ENCODE results near the gene PCDH1. TPM values are rescaled to one million over a fixed set of nuclear protein-coding genes. Genes with fewer than 3 reads are reported as not detected.
A peak's percentile ranks its signal among the peaks of the same experiment; 100 is the strongest.

The PCDH1 gene
- total RNA-seq, 3 donors from 2014 or later: 75.1 to 159 (median 127) TPM

GRCh38 chr5:141828162-141828561 lies 50.0 kb downstream of the PCDH1 start:
- no peak for DNase-seq
- Histone ChIP-seq H3K36me3 (ENCODE audit: low read depth) (no peaks in the 10 kb centered on the region), H3K4me1 (ENCODE audit: low read depth) (peaks cover 5% of the 10 kb centered on the region), H3K9me3 (no peaks in the 10 kb centered on the region), H3K4me3 (no peak overlapping the region)
- intact Hi-C loops (cut with DNase I, micrococcal nuclease): no loop called here
- TF ChIP-seq CTCF (IDR thresholded peaks at IDR 0.05): no peak
- ATAC-seq: no peak

GRCh38 chr5:141826674-141827073 lies 51.5 kb downstream of the PCDH1 start:
- intact Hi-C loops (cut with DNase I, micrococcal nuclease): no loop called here
- no peak for DNase-seq
- no peak overlapping the region for H3K4me3 ChIP-seq
- no peaks in the 10 kb centered on the region for H3K4me1 ChIP-seq (ENCODE audit: low read depth)
- H3K36me3 ChIP-seq (ENCODE audit: low read depth): no peaks in the 10 kb centered on the region
- no peaks in the 10 kb centered on the region for H3K9me3 ChIP-seq
- no peak for ATAC-seq
- no peak for TF ChIP-seq CTCF (IDR thresholded peaks at IDR 0.05)

GRCh38 chr5:141825791-141826560 lies 52.2 kb downstream of the PCDH1 start:
- TF ChIP-seq CTCF (IDR thresholded peaks at IDR 0.05): no peak
- Histone ChIP-seq H3K4me3 (no peak overlapping the region), H3K4me1 (ENCODE audit: low read depth) (no peaks in the 10 kb centered on the region), H3K36me3 (ENCODE audit: low read depth) (no peaks in the 10 kb centered on the region), H3K9me3 (no peaks in the 10 kb centered on the region)
- intact Hi-C loops (cut with DNase I, micrococcal nuclease): no loop called here
- DNase-seq (no peak), ATAC-seq (peak; percentile 70)

- intact Hi-C loops (cut with DNase I, micrococcal nuclease): no loop called here
These were observed 53.0 kb downstream of the PCDH1 start for GRCh38 chr5:141825241-141825671.

GRCh38 chr5:141824717-141825116 lies 53.5 kb downstream of the PCDH1 start:
- ATAC-seq (no peak), DNase-seq (no peak)
- Histone ChIP-seq H3K9me3 (no peaks in the 10 kb centered on the region), H3K36me3 (ENCODE audit: low read depth) (no peaks in the 10 kb centered on the region), H3K4me3 (no peak overlapping the region), H3K4me1 (ENCODE audit: low read depth) (no peaks in the 10 kb centered on the region)
- intact Hi-C loops (cut with DNase I, micrococcal nuclease): no loop called here
- no peak for TF ChIP-seq CTCF (IDR thresholded peaks at IDR 0.05)

More at GRCh38 chr5:141825241-141825671, 53.0 kb downstream of the PCDH1 start:
- no peaks in the 10 kb centered on the region for H3K36me3 ChIP-seq (ENCODE audit: low read depth)
- ATAC-seq (no peak), DNase-seq (no peak)
- no peak overlapping the region for H3K4me3 ChIP-seq
- no peaks in the 10 kb centered on the region for H3K4me1 ChIP-seq (ENCODE audit: low read depth)
- TF ChIP-seq CTCF (IDR thresholded peaks at IDR 0.05): no peak
- no peaks in the 10 kb centered on the region for H3K9me3 ChIP-seq
